Right lobe of liver (tissue), 4 donors: ENCODE results near the gene G2E3.

Experiments used
- CTCF ChIP-seq, 4 donors: fragments of 200-600 bp in 3 of 4; fragments of 450-650 bp in 1 of 4; IDR thresholded peaks; one replicate each; pipeline versions ENCODE4 v1.5.1 to v1.8.0; 2016 to 2022; ENCODE audit warnings: antibody characterized with exemption in 4 of 4, mild to moderate bottlenecking in 2 of 4
- POLR2A ChIP-seq: fragments of 450-650 bp; IDR thresholded peaks from one replicate; pipeline ENCODE4 v1.6.1; 2017; ENCODE audit warnings: antibody characterized with exemption, mild to moderate bottlenecking
- donor health status: DM: no; HTN: no; CAD: no.
- donor health status: DM: no; HTN: no; CAD: no.
- donor health status: DM: no; HTN: yes; CAD: no.

- peak; percentile 63 to 78 (median 72) for TF ChIP-seq CTCF (IDR thresholded peaks at IDR 0.05)
- TF ChIP-seq POLR2A: no peak
Measured at GRCh38 chr14:30521899-30522736, 36.8 kb upstream of the G2E3 start.
